GM18907 (cell line): ENCODE data around the gene RALGDS.
"Not testable (repeated sequence)": the region's sequence is repeated elsewhere in the genome, so short reads cannot be mapped to it uniquely, and the experiment has no call there.

Experiments
- ATAC-seq: cut with Tn5 transposase; IDR thresholded peaks from one replicate; pipeline ENCODE4 v1.9.1; 2021; ENCODE audit warnings: mild to moderate bottlenecking, moderate library complexity; ENCODE audit not compliant: unreplicated experiment

The RALGDS gene

DNA sequence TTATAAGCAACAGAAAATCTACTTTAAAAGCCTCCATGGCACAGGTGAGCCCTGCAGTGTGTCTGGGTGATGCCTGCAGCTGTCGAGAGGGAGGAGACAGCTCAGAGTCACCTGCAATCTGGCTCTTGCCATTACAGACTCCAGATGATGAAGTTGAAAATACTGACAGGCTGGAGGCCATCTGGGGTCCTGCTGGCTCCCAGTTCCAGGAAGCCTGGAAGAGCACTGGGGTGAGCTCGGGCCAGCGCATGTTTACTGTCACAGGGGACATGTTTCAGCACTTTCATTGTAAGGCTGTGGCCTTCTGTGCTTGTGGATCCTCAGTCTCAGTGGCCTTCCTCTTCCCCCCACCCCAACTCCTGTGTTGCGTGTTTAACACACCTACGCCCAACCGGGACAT, 30.9 kb downstream of the RALGDS start:
- no peak for ATAC-seq

DNA sequence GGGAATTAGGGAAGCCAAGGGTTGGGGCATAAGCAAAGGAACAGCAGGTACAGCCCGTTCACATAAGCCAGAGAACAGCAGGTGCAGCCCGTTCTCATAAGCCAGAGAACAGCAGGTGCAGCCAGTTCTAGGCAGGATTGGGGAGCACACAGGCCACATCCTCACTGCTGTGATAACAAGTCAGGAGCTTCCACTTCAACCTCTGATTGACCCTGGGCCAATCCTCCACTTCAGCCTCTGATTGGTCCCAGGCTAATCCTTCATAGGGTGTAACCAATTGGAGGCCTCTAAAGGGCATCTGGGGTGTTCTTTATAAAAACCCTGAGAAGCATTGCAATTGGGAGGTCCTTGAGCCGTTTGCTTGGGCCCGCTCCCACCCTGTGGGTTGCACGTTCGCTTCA, 31.8 kb downstream of the RALGDS start:
- no peak for ATAC-seq

DNA sequence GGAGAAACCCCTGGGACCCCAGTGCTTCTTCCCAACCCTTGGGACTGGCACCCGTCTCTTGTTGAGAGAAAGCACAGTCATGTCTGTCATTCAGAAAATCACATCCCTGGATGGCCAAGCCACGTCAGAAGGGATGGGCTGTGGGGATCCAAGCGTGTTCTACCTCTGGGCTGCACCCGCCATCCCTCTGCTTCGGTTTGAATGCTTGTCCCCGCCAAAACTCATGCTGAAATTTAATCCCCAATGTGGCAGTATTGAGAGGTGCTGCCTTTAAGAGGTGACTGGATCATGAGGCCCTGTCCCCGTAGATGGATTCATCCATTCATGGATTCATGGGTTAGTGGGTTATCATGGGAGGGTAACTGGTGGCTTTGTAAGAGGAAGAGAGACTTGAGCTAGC, 32.3 kb downstream of the RALGDS start:
- ATAC-seq = no peak

DNA sequence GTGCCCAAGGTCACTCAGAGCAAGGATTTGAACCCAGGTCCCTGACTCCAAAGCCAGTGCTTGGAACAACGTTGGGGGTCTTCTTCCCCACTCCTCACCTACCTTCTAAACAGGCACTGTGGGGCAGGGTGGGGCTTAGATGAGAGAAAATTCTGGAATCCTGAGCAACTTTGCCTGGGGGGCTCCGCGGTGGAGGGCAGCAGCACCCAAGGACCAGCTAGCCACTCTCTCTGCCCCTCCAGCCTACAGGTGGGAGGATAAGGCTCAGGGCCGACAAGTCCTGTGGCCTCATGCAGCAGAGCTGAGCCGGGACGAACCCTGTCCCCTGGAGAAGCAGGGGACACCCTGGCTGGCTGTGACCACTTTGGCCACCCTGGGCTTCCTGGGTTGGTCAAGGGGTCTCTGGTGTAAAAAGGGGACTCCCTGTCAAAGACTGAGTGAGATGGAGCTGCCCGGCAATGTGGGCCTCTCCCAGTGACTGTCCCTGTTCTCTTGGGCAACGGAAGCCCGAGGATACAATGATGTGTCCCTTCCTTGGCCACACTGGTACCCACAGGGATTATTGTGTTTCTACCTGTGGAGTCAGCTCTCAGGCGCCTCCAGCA, 32.8 kb downstream of the RALGDS start:
- no peak for ATAC-seq

DNA sequence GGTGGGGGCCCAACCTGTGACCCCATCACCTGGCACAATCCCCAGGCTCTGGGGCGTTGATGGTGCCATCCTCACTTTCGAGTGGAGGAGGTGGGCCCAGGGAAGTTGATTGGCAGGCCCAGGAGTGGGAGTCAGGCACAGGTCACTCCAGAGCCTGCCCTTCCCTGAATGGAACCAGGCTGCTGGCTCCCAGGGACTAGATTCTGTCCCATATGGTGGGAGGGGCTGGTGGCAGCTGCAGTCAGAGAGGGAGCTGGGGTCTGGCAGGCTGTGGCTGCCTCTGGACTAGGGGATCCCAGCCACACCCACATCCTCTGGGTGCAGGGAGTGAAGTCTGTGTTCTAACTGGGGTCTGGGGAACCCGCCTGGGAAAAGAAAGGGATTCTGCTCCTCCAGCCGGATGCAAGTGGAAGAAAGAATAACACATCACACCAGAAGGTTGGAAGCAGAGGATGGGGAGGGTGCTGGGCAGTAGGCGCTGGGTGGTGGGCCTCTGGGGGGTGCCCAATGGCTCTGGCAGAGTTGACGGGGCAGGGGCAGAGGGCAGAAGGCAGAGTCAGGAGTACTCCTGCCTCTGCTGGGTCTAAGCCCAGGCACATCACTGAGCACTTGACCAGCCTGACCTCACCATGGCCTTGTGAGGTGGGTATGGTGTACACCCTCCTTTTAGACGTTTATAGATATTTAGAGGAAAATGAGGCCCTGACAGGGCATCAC, 33.5 kb downstream of the RALGDS start:
- ATAC-seq = no peak

DNA sequence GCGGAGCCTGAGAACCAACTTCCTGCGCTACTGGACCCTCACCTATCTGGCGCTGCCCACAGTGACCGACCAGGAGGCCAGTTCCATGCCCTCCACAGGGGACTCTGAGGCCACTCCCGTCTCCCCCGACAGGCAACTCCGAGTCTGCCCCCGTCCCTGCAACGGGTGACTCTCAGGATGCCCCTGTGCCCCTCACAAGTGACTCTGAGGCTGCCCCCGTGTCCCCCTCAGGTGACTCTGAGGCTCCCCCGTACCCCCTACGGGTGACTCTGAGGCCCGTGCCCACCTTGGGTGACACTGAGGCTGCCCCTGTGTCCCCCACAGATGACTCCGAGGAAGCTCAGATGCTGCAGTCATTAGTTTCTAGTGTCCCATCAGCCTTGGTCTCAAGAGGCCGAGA, 34.1 kb downstream of the RALGDS start:
- no peak for ATAC-seq

DNA sequence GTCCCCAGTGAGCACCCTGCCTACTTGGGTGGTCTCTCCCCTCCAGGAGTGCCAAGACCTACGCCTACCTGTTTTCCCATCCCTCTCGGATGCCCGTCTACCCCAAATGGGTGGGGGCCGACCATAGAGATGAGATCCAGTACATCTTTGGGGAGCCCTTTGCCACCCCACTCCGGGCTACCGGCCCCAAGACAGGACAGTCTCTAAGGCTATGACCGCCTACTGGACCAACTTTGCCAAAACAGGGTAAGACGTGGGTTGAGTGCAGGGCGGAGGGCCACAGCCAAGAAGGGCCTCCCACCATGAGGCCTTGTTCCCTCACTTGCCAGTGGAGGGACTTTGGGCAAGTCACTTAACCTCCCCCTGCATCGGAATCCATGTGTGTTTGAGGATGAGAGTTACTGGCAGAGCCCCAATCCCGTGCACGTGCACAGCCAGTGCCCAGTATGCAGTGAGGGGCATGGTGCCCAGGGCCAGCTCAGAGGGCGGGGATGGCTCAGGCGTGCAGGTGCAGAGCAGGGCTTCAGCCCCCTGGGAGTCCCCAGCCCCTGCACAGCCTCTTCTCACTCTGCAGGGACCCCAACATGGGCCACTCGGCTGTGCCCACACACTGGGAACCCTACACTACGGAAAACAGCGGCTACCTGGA, 34.7 kb downstream of the RALGDS start:
- ATAC-seq = not testable (repeated sequence)

DNA sequence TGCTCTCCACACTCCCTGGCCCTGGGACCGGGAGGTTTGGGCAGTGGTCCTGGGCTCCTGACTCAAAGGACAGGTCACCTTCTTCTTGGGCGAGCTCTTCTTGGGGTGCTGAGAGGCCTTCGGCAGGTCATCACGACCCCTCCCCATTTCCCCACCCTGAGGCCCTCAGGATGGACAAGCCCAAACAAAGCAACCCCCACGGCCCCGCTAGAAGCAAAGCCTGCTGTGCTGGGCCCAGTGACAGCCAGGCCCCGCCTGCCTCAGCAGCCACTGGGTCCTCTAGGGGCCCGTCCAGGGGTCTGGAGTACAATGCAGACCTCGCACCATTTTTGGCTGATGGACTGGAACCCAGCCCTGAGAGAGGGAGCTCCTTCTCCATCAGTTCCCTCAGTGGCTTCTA, 37.4 kb downstream of the RALGDS start:
- not testable (repeated sequence) for ATAC-seq

DNA sequence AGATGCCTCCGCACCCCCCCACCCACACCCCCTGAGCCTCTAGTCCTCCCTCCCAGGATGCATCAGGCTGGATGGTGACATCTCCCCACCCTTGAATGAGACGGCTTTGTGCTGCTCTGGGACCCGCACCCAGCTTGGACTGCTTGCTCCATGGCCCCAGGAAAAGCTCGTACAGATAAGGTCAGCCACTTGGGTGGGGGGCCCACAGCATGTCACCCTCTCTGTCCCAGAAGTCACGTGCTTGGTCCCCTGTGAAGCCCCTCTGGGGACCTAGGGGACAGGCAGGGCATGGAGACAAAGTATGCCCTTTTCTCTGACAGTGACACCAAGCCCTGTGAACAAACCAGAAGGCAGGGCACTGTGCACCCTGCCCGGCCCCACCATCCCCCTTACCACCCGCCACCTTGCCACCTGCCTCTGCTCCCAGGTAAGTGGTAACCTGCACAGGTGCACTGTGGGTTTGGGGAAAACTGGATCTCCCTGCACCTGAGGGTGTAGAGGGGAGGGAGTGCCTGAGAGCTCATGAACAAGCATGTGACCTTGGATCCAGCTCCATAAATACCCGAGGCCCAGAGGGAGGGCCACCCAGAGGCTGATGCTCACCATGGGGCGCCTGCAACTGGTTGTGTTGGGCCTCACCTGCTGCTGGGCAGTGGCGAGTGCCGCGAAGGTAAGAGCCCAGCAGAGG, 38.9 kb downstream of the RALGDS start:
- ATAC-seq = not testable (repeated sequence)

DNA sequence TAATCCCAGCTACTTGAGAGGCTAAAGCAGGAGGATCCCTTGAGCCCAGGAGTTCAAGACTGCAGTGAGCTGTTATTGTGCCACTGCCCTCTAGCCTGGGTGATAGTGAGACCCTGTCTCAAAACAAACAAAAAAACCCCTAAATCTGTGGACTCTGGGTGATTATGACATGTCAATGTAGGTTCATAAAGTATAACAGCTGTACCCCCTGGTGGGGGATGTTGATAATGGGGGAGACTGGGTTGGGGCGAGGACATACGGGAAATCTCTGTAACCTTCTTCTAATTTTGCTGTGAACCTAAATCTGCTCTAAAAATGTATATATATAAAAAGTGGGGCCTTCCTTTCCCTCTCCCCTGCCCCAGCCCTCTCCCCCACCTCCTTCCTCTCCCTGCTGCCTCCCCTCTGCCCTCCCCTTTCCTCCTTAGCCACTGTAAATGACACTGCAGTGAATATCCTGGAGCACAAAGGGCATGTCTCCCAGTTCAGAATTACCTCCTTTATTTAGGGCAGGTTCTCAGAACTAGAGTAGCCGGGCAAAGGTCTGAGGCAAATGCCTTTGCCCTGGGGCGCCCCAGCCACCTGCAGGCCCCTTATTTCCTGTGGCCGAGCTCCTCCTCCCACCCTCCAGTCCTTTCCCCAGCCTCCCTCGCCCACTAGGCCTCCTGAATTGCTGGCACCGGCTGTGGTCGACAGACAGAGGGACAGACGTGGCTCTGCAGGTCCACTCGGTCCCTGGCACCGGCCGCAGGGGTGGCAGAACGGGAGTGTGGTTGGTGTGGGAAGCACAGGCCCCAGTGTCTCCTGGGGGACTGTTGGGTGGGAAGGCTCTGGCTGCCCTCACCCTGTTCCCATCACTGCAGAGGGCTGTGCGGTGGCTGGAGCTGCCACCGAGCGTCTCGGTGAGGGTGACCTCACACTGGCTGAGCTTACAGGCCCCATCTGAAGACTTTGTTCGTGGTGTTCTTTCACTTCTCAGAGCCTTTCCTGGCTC, 40.0 kb downstream of the RALGDS start:
- not testable (repeated sequence) for ATAC-seq

DNA sequence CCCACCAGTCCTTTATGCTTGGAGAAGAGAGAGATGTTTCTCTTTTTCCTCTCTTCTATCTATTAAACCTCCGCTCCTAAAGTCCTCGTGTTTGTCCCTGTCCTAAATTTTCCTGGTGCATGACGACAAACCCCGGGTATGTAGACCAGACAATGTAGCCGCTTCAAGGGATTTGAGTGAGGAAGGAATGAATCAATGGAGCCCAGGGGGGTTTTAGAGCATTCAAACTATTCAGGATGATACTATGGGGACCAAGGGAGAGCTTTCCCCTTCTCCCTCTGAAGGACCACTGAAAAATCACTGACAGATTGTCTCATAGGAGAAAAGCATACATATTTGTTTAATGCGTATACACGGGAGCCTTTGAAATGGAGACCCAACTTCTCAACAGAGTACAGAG, 40.9 kb downstream of the RALGDS start:
- no peak for ATAC-seq

DNA sequence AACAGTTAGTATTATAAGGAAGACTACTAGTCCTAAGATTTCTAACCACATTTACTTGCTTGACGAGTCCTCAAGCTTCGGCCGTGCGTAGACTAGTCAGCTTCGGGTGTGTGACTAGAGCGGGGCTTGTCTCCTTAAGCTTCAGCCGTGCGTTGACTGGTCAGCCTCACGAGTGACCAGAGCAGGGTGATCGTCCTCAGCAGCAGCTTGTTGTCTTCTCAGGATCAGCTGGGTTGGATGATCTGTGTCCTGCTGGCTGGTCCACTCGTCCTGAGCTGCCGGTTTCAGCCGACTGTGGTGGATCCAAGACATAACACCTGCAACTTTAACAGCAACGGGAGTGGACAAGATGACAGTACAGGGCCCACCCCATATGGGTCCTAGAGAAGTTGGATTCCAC, 42.6 kb downstream of the RALGDS start:
- ATAC-seq = no peak

DNA sequence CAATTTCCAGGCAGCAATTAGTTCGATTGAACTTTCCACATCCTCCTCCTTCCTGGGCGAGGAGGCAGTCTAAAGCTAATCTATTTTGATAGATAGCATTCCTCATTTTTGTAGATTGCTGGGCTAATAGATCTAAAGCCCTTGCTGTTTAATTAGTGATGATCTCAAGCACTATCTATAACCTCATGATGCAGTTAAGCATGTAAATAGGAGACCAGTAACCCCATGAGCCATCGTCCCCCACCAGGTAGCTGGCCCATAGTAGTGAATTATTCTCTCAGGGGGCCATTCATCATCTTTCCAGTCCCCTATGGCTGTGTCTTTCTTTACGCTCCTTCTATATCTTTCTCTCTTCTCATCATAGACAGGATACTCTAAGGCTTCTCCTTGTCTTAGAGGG, 44.3 kb downstream of the RALGDS start:
- ATAC-seq = no peak

DNA sequence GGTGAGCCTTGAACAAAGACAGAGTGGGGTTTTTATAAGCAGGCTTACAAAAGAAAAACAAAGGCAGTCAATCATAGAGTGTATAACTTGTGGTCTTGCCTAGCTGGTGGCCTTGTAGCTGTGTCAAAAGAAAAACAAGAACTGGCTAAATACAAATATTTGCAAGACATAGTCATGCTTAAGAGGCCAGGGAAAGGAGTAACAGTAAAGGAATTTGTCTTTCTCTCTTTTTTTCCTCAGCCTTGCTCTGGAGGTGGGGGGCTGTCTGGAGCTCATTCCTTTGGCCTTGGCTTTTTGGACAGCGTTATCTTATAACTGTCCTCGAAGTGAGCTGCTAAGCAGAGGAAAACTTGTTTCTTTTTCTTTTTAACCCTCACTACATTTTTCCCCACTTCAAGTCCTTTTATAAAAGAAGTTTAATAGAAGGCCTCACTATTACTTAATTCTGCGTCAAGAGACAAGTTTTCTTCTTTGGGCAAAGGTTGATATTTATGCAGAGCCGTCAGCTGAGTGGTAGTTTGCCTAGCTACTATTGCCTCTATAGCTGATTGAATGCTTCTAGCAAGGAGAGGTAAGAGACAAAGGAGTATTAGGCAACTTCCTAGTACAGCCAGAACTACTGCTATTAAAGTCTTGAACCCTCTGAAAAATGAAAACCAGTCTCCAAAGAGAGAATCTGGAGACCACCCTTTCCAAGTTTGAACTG, 45.0 kb downstream of the RALGDS start:
- ATAC-seq = no peak

DNA sequence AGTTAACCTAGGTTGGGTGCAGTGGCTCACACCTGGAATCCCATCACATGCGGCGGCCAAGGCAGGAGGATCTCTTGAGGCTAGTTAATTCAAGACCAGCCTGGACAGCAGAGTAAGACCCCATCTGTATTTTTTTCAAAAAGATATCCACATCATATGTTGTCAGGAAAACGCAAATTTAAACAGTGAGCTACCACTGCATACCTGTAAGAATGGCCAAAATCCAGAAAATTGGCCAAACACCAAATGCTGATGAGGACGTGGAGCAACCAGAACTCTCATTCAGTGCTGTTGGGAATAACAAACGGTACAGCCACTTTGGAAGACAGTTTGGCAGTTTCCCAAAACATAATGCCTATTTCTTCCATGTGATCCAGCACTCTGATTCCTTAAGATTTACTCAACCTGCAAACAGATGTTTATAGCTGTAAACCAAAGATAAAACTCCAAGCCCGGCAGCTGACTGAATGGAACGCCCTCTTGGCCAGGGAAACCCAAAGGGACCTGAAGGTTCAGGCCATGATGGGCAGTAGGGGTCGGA, 46.9 kb downstream of the RALGDS start:
- ATAC-seq = no peak

DNA sequence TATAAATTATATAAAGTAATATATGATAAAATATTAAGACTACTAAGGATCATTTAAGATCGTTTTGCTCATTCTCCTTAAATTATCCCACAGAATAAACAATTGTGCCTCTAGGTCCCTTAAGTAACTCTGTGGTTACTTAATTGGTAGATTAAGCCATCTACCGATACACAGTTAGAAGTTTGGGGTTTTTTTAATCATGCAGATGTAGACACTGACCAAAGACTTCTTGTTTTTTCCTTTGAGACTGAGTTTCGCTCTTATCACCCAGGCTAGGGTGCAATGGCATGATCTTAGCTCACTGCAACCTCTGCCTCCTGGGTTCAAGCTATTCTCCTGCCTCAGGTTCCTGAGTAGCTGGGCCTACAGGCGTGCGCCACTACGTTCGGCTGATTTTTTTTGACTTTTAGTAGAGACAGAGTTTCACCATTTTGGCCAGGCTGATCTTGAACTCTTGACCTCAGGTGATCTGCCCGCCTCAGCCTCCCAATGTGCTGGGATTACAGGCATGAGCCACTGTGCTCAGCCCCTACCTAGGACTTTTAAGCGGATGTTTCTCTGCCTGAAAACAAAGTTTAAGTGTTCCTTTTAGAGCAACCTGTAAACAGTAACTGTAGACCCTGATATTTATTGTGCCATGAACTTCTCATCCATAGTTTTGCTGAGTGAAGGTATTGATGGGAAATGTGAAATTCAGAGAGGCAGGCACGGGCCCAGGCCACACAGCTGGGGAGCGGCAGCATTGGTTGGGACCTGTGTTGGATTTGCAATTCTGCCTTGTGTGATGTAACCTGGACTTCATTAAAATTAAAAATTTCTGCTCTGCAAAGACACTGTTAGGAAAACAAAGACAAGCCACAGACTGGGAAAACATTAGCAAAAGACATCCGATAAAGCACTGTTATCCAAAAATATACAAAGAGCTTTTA, 47.7 kb downstream of the RALGDS start:
- no peak for ATAC-seq

DNA sequence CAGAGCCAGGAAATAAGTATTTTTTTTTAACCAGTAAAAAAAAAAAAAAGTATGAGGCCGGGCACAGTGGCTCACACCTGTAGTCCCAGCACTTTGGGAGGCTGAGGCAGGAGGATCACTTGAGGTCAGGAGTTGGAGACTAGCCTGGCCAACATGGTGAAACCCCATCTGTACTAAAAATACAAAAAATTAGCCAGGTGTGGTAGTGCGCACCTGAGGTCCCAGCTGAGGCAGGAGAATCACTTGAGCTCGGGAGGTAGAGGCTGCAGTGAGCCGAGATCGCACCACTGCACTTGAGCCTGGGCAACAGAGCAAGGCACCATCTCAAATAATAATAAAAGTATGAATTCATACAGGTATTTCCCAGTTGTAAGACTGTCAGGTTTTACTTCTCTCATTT, 48.8 kb downstream of the RALGDS start:
- ATAC-seq = not testable (repeated sequence)

DNA sequence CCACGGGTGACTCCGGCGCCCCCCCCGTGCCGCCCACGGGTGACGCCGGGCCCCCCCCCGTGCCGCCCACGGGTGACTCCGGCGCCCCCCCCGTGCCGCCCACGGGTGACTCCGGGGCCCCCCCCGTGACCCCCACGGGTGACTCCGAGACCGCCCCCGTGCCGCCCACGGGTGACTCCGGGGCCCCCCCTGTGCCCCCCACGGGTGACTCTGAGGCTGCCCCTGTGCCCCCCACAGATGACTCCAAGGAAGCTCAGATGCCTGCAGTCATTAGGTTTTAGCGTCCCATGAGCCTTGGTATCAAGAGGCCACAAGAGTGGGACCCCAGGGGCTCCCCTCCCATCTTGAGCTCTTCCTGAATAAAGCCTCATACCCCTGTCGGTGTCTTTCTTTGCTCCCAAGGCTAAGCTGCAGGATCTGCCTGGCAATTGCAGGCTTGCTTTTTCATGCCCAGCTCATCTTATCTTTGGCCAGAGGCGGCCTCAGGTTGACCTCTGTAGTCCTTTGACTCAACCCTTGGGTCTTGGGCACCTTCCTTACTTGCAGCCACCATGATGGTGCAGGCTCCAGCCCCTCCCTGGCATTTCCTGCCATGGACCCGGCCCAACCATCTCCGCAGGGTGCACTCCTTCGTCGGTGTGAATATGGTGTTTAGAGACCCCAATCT, 49.4 kb downstream of the RALGDS start:
- ATAC-seq = no peak
